Calu3 (cell line): ENCODE results near the gene NDOR1. TPM values are rescaled to one million over a fixed set of nuclear protein-coding genes. Genes with fewer than 3 reads are reported as not detected.

Source experiments
- BruUV-seq: library from RNA; stranded (reverse); fragments of 400-500 nt; replicated peaks from 2 replicates; lab custom pipeline; 2021; lab: Mats Ljungman, UMichigan
- CTCF ChIA-PET: fragments of 300-600 bp; sonication (Branson Sonifier 250); formaldehyde crosslinking; loops from one replicate; lab custom pipeline; 2022; ENCODE audit warnings: antibody characterized with exemption; lab: Charles Lee
- DNase-seq: peaks from one replicate; pipeline ENCODE4 v3.0.0; 2022
- H3K27ac Mint-ChIP-seq: one replicate; pipeline ENCODE4 v1.8.0; 2022; ENCODE audit warnings: mixed read lengths; ENCODE audit not compliant: unreplicated experiment
- H3K27me3 Mint-ChIP-seq: one replicate; pipeline ENCODE4 v1.8.0; 2022; ENCODE audit warnings: mixed read lengths; ENCODE audit not compliant: unreplicated experiment
- H3K36me3 Mint-ChIP-seq: one replicate; pipeline ENCODE4 v1.8.0; 2022; ENCODE audit warnings: mild to moderate bottlenecking, moderate library complexity, mixed read lengths; ENCODE audit not compliant: insufficient read depth, unreplicated experiment
- H3K4me1 Mint-ChIP-seq: one replicate; pipeline ENCODE4 v1.8.0; 2022; ENCODE audit warnings: mild to moderate bottlenecking, low read depth, mixed read lengths; ENCODE audit not compliant: unreplicated experiment
- H3K4me3 Mint-ChIP-seq: one replicate; pipeline ENCODE4 v1.8.0; 2022; ENCODE audit warnings: mild to moderate bottlenecking, low read depth, moderate library complexity, mixed read lengths; ENCODE audit not compliant: unreplicated experiment
- H3K9me3 Mint-ChIP-seq: one replicate; pipeline ENCODE4 v1.8.0; 2022; ENCODE audit warnings: low read depth, mixed read lengths; ENCODE audit not compliant: unreplicated experiment
- CTCF ChIP-seq: fragments of 200-600 bp; IDR thresholded peaks from one replicate; pipeline ENCODE4 v1.8.0; 2022; ENCODE audit warnings: antibody characterized with exemption; ENCODE audit not compliant: unreplicated experiment
- intact Hi-C: fragments of 100-400 bp; cut with micrococcal nuclease; formaldehyde crosslinking; loops from one replicate; pipeline ENCODE4 v1.10.0; 2022; ENCODE audit not compliant: unreplicated experiment
- total RNA-seq: library from RNA; stranded (reverse); gene quantifications from 2 replicates; pipeline ENCODE4 v1.2.3, GENCODE V29; 2022

NDOR1 gene
- total RNA-seq, 1 experiment from 2014 or later = 27.7 TPM

- Mint-ChIP-seq H3K27me3 (peaks cover 43% of the 10 kb centered on the region), H3K4me3 (peak overlapping the region; percentile 63), H3K9me3 (no peaks in the 10 kb centered on the region), H3K4me1 (no peaks in the 10 kb centered on the region), H3K27ac (no peak overlapping the region), H3K36me3 (peaks cover 16% of the 10 kb centered on the region)
- no peak for TF ChIP-seq CTCF
- CTCF ChIA-PET = interaction anchor here (0.5 kb wide), 1 partner anchor 424 kb away, joined by 4 read pairs; no protein-coding TSS in a partner anchor
- no TSS peak for BruUV-seq
- intact Hi-C loops = no loop called here
- DNase-seq = no peak
Observed at GRCh38 chr9:137167747-137168572, 37.5 kb upstream of the NDOR1 start.

GRCh38 chr9:137168573-137168903 lies 37.0 kb upstream of the NDOR1 start:
- Mint-ChIP-seq H3K4me3 (peak overlapping the region; percentile 63), H3K27me3 (peaks cover 43% of the 10 kb centered on the region), H3K36me3 (peaks cover 16% of the 10 kb centered on the region), H3K27ac (no peak overlapping the region), H3K9me3 (no peaks in the 10 kb centered on the region), H3K4me1 (no peaks in the 10 kb centered on the region)
- no peak for DNase-seq
- BruUV-seq = no TSS peak
- CTCF ChIA-PET = no interaction called here
- TF ChIP-seq CTCF = no peak
- intact Hi-C loops = no loop called here

GRCh38 chr9:137168904-137169856 lies 36.3 kb upstream of the NDOR1 start:
- CTCF ChIA-PET = interaction anchor here (1.1 kb wide), 1 partner anchor 40 kb away, joined by 4 read pairs; no protein-coding TSS in a partner anchor
- H3K4me3 Mint-ChIP-seq = peak overlapping the region; percentile 63

More at GRCh38 chr9:137168904-137169856, 36.3 kb upstream of the NDOR1 start:
- H3K9me3 Mint-ChIP-seq = no peaks in the 10 kb centered on the region
- H3K27me3 Mint-ChIP-seq = peaks cover 41% of the 10 kb centered on the region
- H3K4me1 Mint-ChIP-seq = no peaks in the 10 kb centered on the region
- H3K27ac Mint-ChIP-seq = no peak overlapping the region
- no peak for TF ChIP-seq CTCF
- peak; percentile 57 for DNase-seq
- H3K36me3 Mint-ChIP-seq = peaks cover 16% of the 10 kb centered on the region
- BruUV-seq = no TSS peak
- intact Hi-C loops = no loop called here
